Adrenal gland (tissue), 12 donors: ENCODE results near the gene KLKB1. TPM values are rescaled to one million over a fixed set of nuclear protein-coding genes. Genes with fewer than 3 reads are reported as not detected.

Source experiments
- DNase-seq, 7 donors: peaks; one replicate each; pipeline ENCODE4 v3.0.0-alpha.2; 2019 to 2020
- H3K27ac ChIP-seq, 5 donors: fragments of 200-600 bp; sonication (generic) in 4 of 5; 1 replicate in 3 of 5; 2 replicates in 2 of 5; pipeline versions ENCODE4 v1.5.1 to v1.8.0; 2016 to 2020; ENCODE audit warnings: mild to moderate bottlenecking in 1 of 5
- H3K27me3 ChIP-seq: fragments of 200-600 bp; 2 replicates; pipeline ENCODE4 v1.8.0; 2021
- H3K36me3 ChIP-seq, 2 donors: fragments of 200-600 bp; replicated peaks in 1 of 2; 1 replicate in 1 of 2; 2 replicates in 1 of 2; pipeline versions ENCODE4 v1.5.1 to v1.8.0; 2018 to 2022
- H3K4me1 ChIP-seq, 2 donors: fragments of 200-600 bp; replicated peaks in 1 of 2; 1 replicate in 1 of 2; 2 replicates in 1 of 2; pipeline versions ENCODE4 v1.5.1 to v1.8.0; 2018 to 2021
- H3K4me3 ChIP-seq, 4 donors: fragments of 200-600 bp; sonication (generic) in 3 of 4; one replicate each; pipeline ENCODE4 v1.5.1; 2016 to 2018
- H3K9me3 ChIP-seq, 3 donors: fragments of 200-600 bp; sonication (generic) in 1 of 3; replicated peaks in 1 of 3; 1 replicate in 2 of 3; 2 replicates in 1 of 3; pipeline versions ENCODE4 v1.5.1 to v1.8.0; 2016 to 2021
- CTCF ChIP-seq, 6 experiments: fragments of 450-650 bp in 4 of 6; fragments of 200-600 bp in 2 of 6; sonication (generic) in 1 of 6; IDR thresholded peaks; 1 replicate in 5 of 6; 2 replicates in 1 of 6; pipeline versions ENCODE4 v1.5.1 to v1.8.0; 2016 to 2021; ENCODE audit warnings: antibody characterized with exemption in 6 of 6, mild to moderate bottlenecking in 2 of 6, moderate library complexity in 1 of 6
- POLR2A ChIP-seq, 2 donors: fragments of 450-650 bp; IDR thresholded peaks; one replicate each; pipeline ENCODE4 v1.6.1; 2017; ENCODE audit warnings: antibody characterized with exemption in 2 of 2, mild to moderate bottlenecking in 2 of 2, moderate library complexity in 1 of 2
- WGBS, 4 donors: extraction: QIAGEN DNeasy Blood & Tissue Kit in 2 of 4; methylation state at CpG; one replicate each; pipeline versions ENCODE4 v1.1.5 to v1.1.7; 2013 to 2017; 5-methylcytosine and 5-hydroxymethylcytosine counted together
- intact Hi-C, 2 donors: fragments of 100-400 bp; cut with DNase I; formaldehyde crosslinking; loops; one replicate each; pipeline versions ENCODE4 v1.14.1 to v1.15.0; 2022 to 2023
- polyA plus RNA-seq, 3 donors: library from polyadenylated mRNA; stranded (reverse); fragments of 200-250 nt in 2 of 3; fragments of 350-450 nt in 1 of 3; fragmentation: Illumina TruSeq in 1 of 3; extraction: RNeasy Lipid Tissue Mini Kit (QIAGEN cat#74804) in 1 of 3; gene quantifications; one replicate each; pipeline ENCODE4 v1.2.3, GENCODE V29; 2013 to 2014
- total RNA-seq, 9 donors: library from RNA; depleted of rRNA in 4 of 9; stranded (reverse); fragments of >200 nt in 4 of 9; fragments of 120-200 nt in 1 of 9; fragmentation: NEBNext Ultra II Directional in 1 of 9; extraction: Animal tissue kit (Norgen Biotek cat#: 25700) in 1 of 9; gene quantifications; one replicate each; pipeline versions ENCODE4 v1.1.0 to v1.2.4, GENCODE V29; 2013 to 2023
- donor health status: healthy with polysubstance abuse.
- donor health status: Bipolar disorder and iron deficiency.
- donor health status: DM: yes; HTN: yes; CAD: no.
- donor health status: DM: no; HTN: no; CAD: no.
- donor health status: DM: no; HTN: no; CAD: no.
- donor health status: DM: yes; HTN: yes; CAD: no.

The KLKB1 gene
- total and polyA plus RNA-seq, 12 donors, result 0.35 to 5.9 (median 0.80) TPM

GRCh38 chr4:186265683-186266652, 38.7 kb downstream of the KLKB1 start, which contains the start of gene F11:
Gene F11, plus strand, starts transcription at chr4:186266189. Its CDS starts 948 bp downstream, at chr4:186267137.
- WGBS, 4 donors, result 66 to 70% (median 69%) methylated on average over 10 of the region's 10 CpGs
- no peak within 1 kb of the TSS for H3K4me3 ChIP-seq
- peaks cover 0 to under 1% of the 10 kb centered on the region in 2 donors for H3K4me1 ChIP-seq
- H3K9me3 ChIP-seq, result no peaks in the 10 kb centered on the region
- H3K27me3 ChIP-seq, result no peaks in the 10 kb centered on the region
- TF ChIP-seq CTCF (IDR thresholded peaks at IDR 0.05) (no peak), POLR2A (IDR thresholded peaks at IDR 0.05) (no peak)
- intact Hi-C loops, result no loop called here
- H3K36me3 ChIP-seq, result no peaks in the 10 kb centered on the region
- no peak within 1 kb of the TSS for H3K27ac ChIP-seq
- no peak for DNase-seq

GRCh38 chr4:186266729-186267456, 39.6 kb downstream of the KLKB1 start:
- H3K9me3 ChIP-seq, result no peaks in the 10 kb centered on the region
- no peak overlapping the region for H3K4me3 ChIP-seq
- TF ChIP-seq CTCF (IDR thresholded peaks at IDR 0.05), result no peak
- no peak for TF ChIP-seq POLR2A (IDR thresholded peaks at IDR 0.05)
- no peaks in the 10 kb centered on the region for H3K36me3 ChIP-seq
- no peaks in the 10 kb centered on the region for H3K4me1 ChIP-seq
- intact Hi-C loops, result no loop called here
- H3K27ac ChIP-seq, result no peak overlapping the region
- 32 to 62% (median 38%) methylated on average over 8 of the region's 8 CpGs for WGBS, 4 donors
- peak in 2 of 7 donors; percentile 2 to 13 for DNase-seq
- no peaks in the 10 kb centered on the region for H3K27me3 ChIP-seq

DNA sequence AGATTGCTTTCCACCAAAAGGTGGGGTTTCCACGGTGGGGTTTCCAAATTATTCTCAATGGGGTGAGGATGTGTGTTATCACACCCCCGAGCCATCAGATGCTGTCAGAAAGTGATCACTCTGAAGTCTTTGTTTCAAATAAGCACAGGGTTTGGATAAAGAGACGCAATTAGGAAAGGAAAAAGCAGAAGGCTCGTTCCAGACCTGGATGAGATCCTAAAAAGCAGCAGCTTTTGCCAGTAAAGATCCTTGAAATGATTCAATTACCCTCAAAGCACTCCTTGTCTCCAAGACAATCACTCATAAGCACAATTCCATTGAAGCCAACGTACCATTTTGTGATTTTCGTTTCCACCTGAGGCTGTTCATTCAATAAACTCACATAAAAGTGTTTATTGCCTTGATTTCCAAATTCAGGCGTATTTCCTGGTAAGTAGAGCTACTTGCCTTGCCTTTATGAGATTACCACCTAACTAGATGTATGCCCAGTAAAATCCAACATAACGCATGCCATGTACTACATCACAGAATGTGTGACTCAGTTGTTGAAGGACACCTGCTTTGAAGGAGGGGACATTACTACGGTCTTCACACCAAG, 43.9 kb downstream of the KLKB1 start:
- Histone ChIP-seq H3K27ac (no peak overlapping the region), H3K9me3 (no peaks in the 10 kb centered on the region), H3K4me3 (no peak overlapping the region), H3K27me3 (no peaks in the 10 kb centered on the region), H3K4me1 (no peaks in the 10 kb centered on the region), H3K36me3 (no peaks in the 10 kb centered on the region)
- 73 to 82% (median 77%) methylated on average over 9 of the region's 9 CpGs for WGBS, 4 donors
- intact Hi-C loops, result no loop called here
- no peak for TF ChIP-seq CTCF (IDR thresholded peaks at IDR 0.05)
- no peak for TF ChIP-seq POLR2A (IDR thresholded peaks at IDR 0.05)
- no peak for DNase-seq
